T47D (cell line): ENCODE measurements around the gene LRFN4.

ENCODE experiments used
- DNase-seq, 2 experiments: peaks; one replicate each; pipeline versions ENCODE4 v3.0.0 to v3.0.0-alpha.2; 2011 to 2012; ENCODE audit warnings: low read depth in 1 of 2, low spot score in 1 of 2
- JUND ChIP-seq: IDR thresholded peaks from 2 replicates; pipeline ENCODE4 v1.6.1; 2012; ENCODE audit warnings: low read depth
- in situ Hi-C: cut with HindIII; loops from 2 replicates; pipeline ENCODE4 v1.10.0; 2016; ENCODE audit warnings: low sequenced_read_pairs, low pct_unique_long_range_greater_than_20kb

The LRFN4 gene

GRCh38 chr11:66848671-66849500 is 8.0 kb upstream of the LRFN4 start:
- TF ChIP-seq JUND: no peak
- in situ Hi-C loops: no loop called here
- DNase-seq: peak in 1 of 2 experiments; percentile 1

- peak in 1 of 2 experiments; percentile 10 for DNase-seq
- no peak for TF ChIP-seq JUND
- in situ Hi-C loops: no loop called here
Measured at GRCh38 chr11:66849501-66850234, 7.2 kb upstream of the LRFN4 start.

- peak in 1 of 2 experiments; percentile 2 for DNase-seq
- in situ Hi-C loops: no loop called here
- TF ChIP-seq JUND: no peak
Measured at GRCh38 chr11:66850235-66850587, 6.7 kb upstream of the LRFN4 start.

- peak in 1 of 2 experiments; percentile 3 for DNase-seq
- in situ Hi-C loops: no loop called here
- no peak for TF ChIP-seq JUND
Measured at GRCh38 chr11:66850588-66851238, 6.2 kb upstream of the LRFN4 start.

- DNase-seq: no peak
- TF ChIP-seq JUND: no peak
- in situ Hi-C loops: no loop called here
Measured at GRCh38 chr11:66851239-66851596, 5.6 kb upstream of the LRFN4 start.

GRCh38 chr11:66851698-66852465 is 5.0 kb upstream of the LRFN4 start:
- in situ Hi-C loops: no loop called here
- TF ChIP-seq JUND: no peak
- DNase-seq: peak in 1 of 2 experiments; percentile 16

- in situ Hi-C loops: no loop called here
- no peak for DNase-seq
- no peak for TF ChIP-seq JUND
Measured at GRCh38 chr11:66852466-66853241, 4.2 kb upstream of the LRFN4 start.

GRCh38 chr11:66853242-66854229 is 3.3 kb upstream of the LRFN4 start:
- no peak for DNase-seq
- no peak for TF ChIP-seq JUND
- in situ Hi-C loops: no loop called here

- in situ Hi-C loops: no loop called here
- DNase-seq: no peak
- TF ChIP-seq JUND: no peak
Measured at GRCh38 chr11:66854231-66854661, 2.6 kb upstream of the LRFN4 start.

GRCh38 chr11:66854729-66855211 is 2.1 kb upstream of the LRFN4 start:
- in situ Hi-C loops: no loop called here
- no peak for DNase-seq
- TF ChIP-seq JUND: no peak
